HL-60/S4 (cell line): ENCODE data around the gene MIEF1.
"Not testable (repeated sequence)": the region's sequence is repeated elsewhere in the genome, so short reads cannot be mapped to it uniquely, and the experiment has no call there.

Experiments
- in situ Hi-C: fragments of 300-500 bp; cut with MboI; formaldehyde crosslinking; loops from 2 replicates; pipeline ENCODE4 v1.14.3; 2022; ENCODE audit warnings: low sequenced_read_pairs

The MIEF1 gene

GRCh38 chr22:39512026-39512425, 9.9 kb downstream of the MIEF1 start:
- in situ Hi-C loops: no loop called here

- in situ Hi-C loops: no loop called here
Observed at GRCh38 chr22:39513791-39514190, 11.7 kb downstream of the MIEF1 start.

DNA sequence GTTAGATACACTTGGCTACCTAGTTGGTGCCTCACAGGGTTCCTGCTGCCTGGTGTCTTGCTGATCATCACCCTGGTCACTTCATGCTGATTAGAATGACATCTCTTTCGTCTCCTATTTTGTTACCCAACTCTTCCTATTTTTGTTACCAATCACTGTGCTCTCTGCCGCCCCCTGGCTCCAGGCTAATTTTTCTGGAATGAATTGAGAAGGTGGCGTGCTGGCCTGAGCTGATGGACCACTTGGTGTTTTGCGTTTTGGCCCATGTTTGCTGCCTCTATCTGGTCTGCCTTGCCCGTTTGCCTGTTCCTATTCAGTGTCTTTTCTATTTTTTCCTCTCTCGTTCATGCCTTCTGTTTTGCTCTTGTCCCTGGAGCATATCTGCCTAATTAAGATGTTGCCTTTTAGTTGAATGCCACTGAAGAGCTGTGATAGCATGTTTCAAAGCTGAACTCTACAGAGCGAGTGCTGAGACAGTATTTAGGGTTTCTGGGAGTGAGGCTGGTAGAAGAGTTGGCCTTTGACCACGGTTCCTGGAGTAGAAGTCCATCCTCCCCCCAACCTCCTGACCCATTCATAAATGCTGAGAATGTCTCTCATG, 12.4 kb downstream of the MIEF1 start:
- in situ Hi-C loops: no loop called here

GRCh38 chr22:39515266-39516050, 13.4 kb downstream of the MIEF1 start:
- in situ Hi-C loops: no loop called here

- in situ Hi-C loops: no loop called here
Observed at GRCh38 chr22:39517470-39517869, 15.4 kb downstream of the MIEF1 start.

- in situ Hi-C loops: no loop called here
Observed at GRCh38 chr22:39518144-39518786, 16.2 kb downstream of the MIEF1 start.

- in situ Hi-C loops: no loop called here
Observed at GRCh38 chr22:39518996-39519680, 17.0 kb downstream of the MIEF1 start.

DNA sequence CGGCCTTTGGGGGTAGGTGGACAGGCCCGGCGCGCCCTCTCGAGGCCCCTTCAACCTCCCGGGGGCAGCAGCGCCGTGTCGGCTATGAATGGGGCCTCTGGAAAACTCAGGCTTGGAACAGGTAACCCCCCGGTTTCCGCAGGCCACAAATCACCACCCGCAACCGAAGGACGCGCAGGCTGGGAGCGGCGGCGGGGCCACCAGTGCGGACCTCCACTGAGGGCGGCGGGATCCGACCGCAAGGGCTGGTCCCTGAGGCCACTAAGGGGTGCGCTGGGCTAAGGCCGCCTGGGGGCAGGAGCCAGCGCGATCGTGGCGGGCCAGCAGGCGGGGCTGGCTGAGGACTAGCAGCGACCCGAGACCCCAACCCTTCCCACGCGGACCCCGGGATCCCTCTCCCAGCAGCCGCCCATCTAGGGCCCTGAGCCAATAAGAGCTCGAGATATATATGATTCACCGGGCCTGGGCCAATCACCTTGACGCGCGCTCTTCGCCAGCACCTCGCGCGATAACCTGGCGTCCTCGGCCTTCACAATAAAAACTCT, 17.7 kb downstream of the MIEF1 start:
- in situ Hi-C loops: no loop called here

- in situ Hi-C loops: no loop called here
Observed at GRCh38 chr22:39520226-39521105, 18.4 kb downstream of the MIEF1 start, which contains the start of gene ATF4. ATF4 (plus strand) TSS chr22:39520562; CDS start chr22:39521446, 884 bp downstream.

DNA sequence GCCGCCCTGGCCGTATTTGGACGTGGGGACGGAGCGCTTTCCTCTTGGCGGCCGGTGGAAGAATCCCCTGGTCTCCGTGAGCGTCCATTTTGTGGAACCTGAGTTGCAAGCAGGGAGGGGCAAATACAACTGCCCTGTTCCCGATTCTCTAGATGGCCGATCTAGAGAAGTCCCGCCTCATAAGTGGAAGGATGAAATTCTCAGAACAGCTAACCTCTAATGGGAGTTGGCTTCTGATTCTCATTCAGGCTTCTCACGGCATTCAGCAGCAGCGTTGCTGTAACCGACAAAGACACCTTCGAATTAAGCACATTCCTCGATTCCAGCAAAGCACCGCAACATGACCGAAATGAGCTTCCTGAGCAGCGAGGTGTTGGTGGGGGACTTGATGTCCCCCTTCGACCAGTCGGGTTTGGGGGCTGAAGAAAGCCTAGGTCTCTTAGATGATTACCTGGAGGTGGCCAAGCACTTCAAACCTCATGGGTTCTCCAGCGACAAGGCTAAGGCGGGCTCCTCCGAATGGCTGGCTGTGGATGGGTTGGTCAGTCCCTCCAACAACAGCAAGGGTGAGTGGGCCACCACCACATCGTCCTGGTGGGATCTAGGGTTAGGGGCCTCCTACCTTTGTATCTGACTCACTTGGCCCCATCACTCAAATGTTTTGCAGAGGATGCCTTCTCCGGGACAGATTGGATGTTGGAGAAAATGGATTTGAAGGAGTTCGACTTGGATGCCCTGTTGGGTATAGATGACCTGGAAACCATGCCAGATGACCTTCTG, 19.2 kb downstream of the MIEF1 start:
- in situ Hi-C loops: not testable (repeated sequence)

GRCh38 chr22:39522091-39522490, 20.0 kb downstream of the MIEF1 start:
- in situ Hi-C loops: not testable (repeated sequence)

GRCh38 chr22:39522567-39523300, 20.6 kb downstream of the MIEF1 start:
- in situ Hi-C loops: no loop called here

GRCh38 chr22:39524089-39524752, 22.1 kb downstream of the MIEF1 start:
- in situ Hi-C loops: no loop called here

GRCh38 chr22:39524753-39525657, 22.9 kb downstream of the MIEF1 start:
- in situ Hi-C loops: loop anchor here (25.0 kb wide), 1 partner anchor 363 kb away; the partner anchor contains the start of gene CBX7

- in situ Hi-C loops: loop anchor here (25.0 kb wide), 1 partner anchor 363 kb away; the partner anchor contains the start of gene CBX7
Observed at GRCh38 chr22:39525658-39525975, 23.5 kb downstream of the MIEF1 start.

- in situ Hi-C loops: loop anchor here (25.0 kb wide), 1 partner anchor 364 kb away; the partner anchor contains the start of gene CBX7
Observed at GRCh38 chr22:39526736-39527171, 24.7 kb downstream of the MIEF1 start.

DNA sequence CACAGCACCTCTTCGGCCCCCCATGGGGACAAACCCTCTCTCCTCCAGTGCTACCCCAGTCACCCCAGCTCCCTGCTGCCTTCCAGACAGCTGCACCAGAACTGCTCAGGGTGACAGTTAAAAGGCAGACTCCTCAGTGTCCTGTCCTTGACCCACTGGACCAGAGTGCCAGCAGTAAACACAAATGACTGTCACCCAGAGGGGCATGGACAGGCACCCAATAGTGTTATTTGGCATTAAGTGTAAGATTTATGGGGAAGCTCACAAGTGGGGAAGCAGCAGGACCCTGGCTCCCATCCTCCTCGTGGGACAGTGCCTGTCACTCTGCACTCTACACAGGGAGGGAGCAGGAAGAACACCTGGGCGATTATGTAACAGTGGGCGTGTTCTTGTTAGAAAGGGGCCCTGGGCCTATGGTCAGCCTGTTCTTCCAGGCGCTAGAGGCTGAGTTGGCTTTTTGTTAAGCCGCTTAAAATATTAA, 25.4 kb downstream of the MIEF1 start:
- in situ Hi-C loops: loop anchor here (25.0 kb wide), 1 partner anchor 365 kb away; the partner anchor contains the start of gene CBX7
